ENCODE results near the gene ZMYND8.

GRCh38 chr20:47337413-47337812 is 19.1 kb downstream of the ZMYND8 start:
- TF ChIP-seq CTCF (conservative IDR thresholded peaks at IDR 0.05; ENCODE audit: low read depth, low read length) (no peak), POLR2A (IDR thresholded peaks at IDR 0.05; ENCODE audit: low read depth, low read length) (no peak), RFX5 (IDR thresholded peaks at IDR 0.05; ENCODE audit: low read depth, low read length) (no peak), CEBPB (IDR thresholded peaks at IDR 0.05; ENCODE audit: low read depth, low read length) (no peak), USF2 (IDR thresholded peaks at IDR 0.05; ENCODE audit: low read depth, low read length) (no peak), CHD1 (IDR thresholded peaks at IDR 0.05; ENCODE audit: low read depth, low read length) (no peak), SMC3 (IDR thresholded peaks at IDR 0.05; ENCODE audit: low read depth, low read length) (no peak), ELK1 (IDR thresholded peaks at IDR 0.05; ENCODE audit: borderline replicate concordance, low read depth, low read length) (no peak), MXI1 (IDR thresholded peaks at IDR 0.05; ENCODE audit: borderline replicate concordance, low read depth, low read length) (no peak), NFE2L2 (IDR thresholded peaks at IDR 0.05; ENCODE audit: low read depth, low read length) (no peak)

Measured in IMR-90 (cell line).